HepG2 (cell line): ENCODE results near the gene PAK1. TPM values are rescaled to one million over a fixed set of nuclear protein-coding genes. Genes with fewer than 3 reads are reported as not detected.

Experiments
- ATAC-seq: fragments of 200-7000 bp; cut with Tn5 transposase; 3 replicates; pipeline ENCODE4 v1.9.1; 2020; ENCODE audit warnings: mild to moderate bottlenecking, moderate library complexity
- BruUV-seq: library from RNA; stranded (reverse); fragments of 400-500 nt; replicated peaks from 2 replicates; lab custom pipeline; 2021; lab: Mats Ljungman, UMichigan
- CTCF ChIA-PET: fragments of 300-600 bp; formaldehyde crosslinking; extraction: SDS; loops from one replicate; lab custom pipeline; 2021; ENCODE audit warnings: low total read pairs, inconsistent platforms, low intra/inter-chr PET ratio; lab: Yijun Ruan, JAX
- POLR2A ChIA-PET: fragments of 350-600 bp; sonication (Branson Sonifier 250); formaldehyde crosslinking; loops from one replicate; lab custom pipeline; 2020; ENCODE audit warnings: antibody characterized with exemption, inconsistent platforms; lab: Yijun Ruan, JAX
- DNase-seq: peaks from one replicate; pipeline ENCODE4 v3.0.0-alpha.2; 2015; ENCODE audit warnings: low spot score
- FAIRE-seq: peaks from 3 replicates; lab custom pipeline; 2011; peaks lifted over from hg19 to GRCh38; lab: Jason Lieb, UNC
- H2AFZ ChIP-seq: one replicate; pipeline ENCODE4 v1.6.1; 2011; ENCODE audit warnings: low read length, inconsistent platforms
- H3K27ac ChIP-seq: fragments of 300-600 bp; 3 replicates; pipeline ENCODE4 v1.8.0; 2011; ENCODE audit warnings: mixed run types, mild to moderate bottlenecking, mixed read lengths, low read length, inconsistent platforms; ENCODE audit not compliant: insufficient read depth; ENCODE audit errors: extremely low read length
- H3K27me3 ChIP-seq, 2 experiments: fragments of 200-600 bp in 1 of 2; 2 replicates in 1 of 2; 3 replicates in 1 of 2; pipeline versions ENCODE4 v1.6.0 to v1.8.0; 2011; ENCODE audit warnings: low read length in 2 of 2, mild to moderate bottlenecking in 2 of 2, moderate library complexity in 2 of 2, inconsistent platforms in 1 of 2; ENCODE audit not compliant: insufficient read depth in 2 of 2, control insufficient read depth in 1 of 2
- H3K36me3 ChIP-seq, 2 experiments: fragments of 200-600 bp in 1 of 2; replicated peaks in 1 of 2; 2 replicates in 1 of 2; 3 replicates in 1 of 2; pipeline versions ENCODE4 v1.5.1 to v1.8.0; 2011; ENCODE audit warnings: low read length in 2 of 2, inconsistent platforms in 1 of 2; ENCODE audit not compliant: insufficient read depth in 2 of 2, control insufficient read depth in 1 of 2
- H3K4me1 ChIP-seq: 2 replicates; pipeline ENCODE4 v1.5.1; 2012; ENCODE audit warnings: low read length, inconsistent platforms; ENCODE audit not compliant: insufficient read depth
- H3K4me2 ChIP-seq: 2 replicates; pipeline ENCODE4 v1.6.0; 2011; ENCODE audit warnings: low read depth, low read length, inconsistent platforms
- H3K4me3 ChIP-seq, 3 experiments: fragments of 200-600 bp in 1 of 3; sonication (generic), shearing (Covaris generic) in 1 of 3; replicated peaks in 1 of 3; 2 replicates each; pipeline ENCODE4 v1.5.1; 2011 to 2016; ENCODE audit warnings: low read length in 3 of 3, inconsistent platforms in 2 of 3, low read depth in 2 of 3, mild to moderate bottlenecking in 2 of 3, control low read depth in 1 of 3, mixed read lengths in 1 of 3; ENCODE audit not compliant: insufficient read depth in 1 of 3
- H3K79me2 ChIP-seq: one replicate; pipeline ENCODE4 v1.6.1; 2011; ENCODE audit warnings: low read length, inconsistent platforms; ENCODE audit not compliant: insufficient read depth
- H3K9ac ChIP-seq: 2 replicates; pipeline ENCODE4 v1.6.0; 2011; ENCODE audit warnings: mild to moderate bottlenecking, low read depth, low read length, inconsistent platforms; ENCODE audit not compliant: insufficient read depth
- H3K9me3 ChIP-seq: 2 replicates; pipeline ENCODE4 v1.5.1; 2012; ENCODE audit warnings: mild to moderate bottlenecking, low read length
- H4K20me1 ChIP-seq: 2 replicates; pipeline ENCODE4 v1.6.0; 2011; ENCODE audit warnings: inconsistent platforms, mild to moderate bottlenecking, low read length, moderate library complexity; ENCODE audit not compliant: insufficient read depth
- NAIF1 ChIP-seq: sonication (generic); formaldehyde crosslinking; IDR thresholded peaks from 2 replicates; pipeline ENCODE4 v1.5.0; 2020; ENCODE audit warnings: mild to moderate bottlenecking, missing genetic modification reagents, borderline replicate concordance
- XBP1 ChIP-seq: sonication (generic); formaldehyde crosslinking; IDR thresholded peaks from 2 replicates; pipeline ENCODE4 v1.5.0; 2020; ENCODE audit warnings: missing genetic modification reagents
- ZBTB1 ChIP-seq: sonication (generic); formaldehyde crosslinking; IDR thresholded peaks from 2 replicates; pipeline ENCODE4 v1.4.0; 2020; ENCODE audit warnings: missing genetic modification reagents, borderline replicate concordance
- ZBTB46 ChIP-seq: sonication (generic); formaldehyde crosslinking; IDR thresholded peaks from 2 replicates; pipeline ENCODE4 v1.4.0; 2020; ENCODE audit warnings: mild to moderate bottlenecking, missing genetic modification reagents, borderline replicate concordance
- ZFP62 ChIP-seq: sonication (generic); formaldehyde crosslinking; IDR thresholded peaks from 2 replicates; pipeline ENCODE4 v1.4.0; 2020; ENCODE audit warnings: missing genetic modification reagents
- WGBS: methylation state at CpG from one replicate; pipeline ENCODE4 v1.1.6; 2017; ENCODE audit warnings: low lambda C conversion rate; 5-methylcytosine and 5-hydroxymethylcytosine counted together
- in situ Hi-C: cut with HindIII; loops from 2 replicates; pipeline ENCODE4 v1.10.0; 2017; ENCODE audit warnings: low pct_unique_long_range_greater_than_20kb; ENCODE audit not compliant: extremely low pct_ligation_motif_present
- intact Hi-C: fragments of 100-400 bp; cut with micrococcal nuclease; formaldehyde crosslinking; loops from one replicate; pipeline ENCODE4 v1.10.0; 2022; ENCODE audit not compliant: unreplicated experiment
- polyA plus RNA-seq, 8 experiments: library from polyadenylated mRNA; depleted of rRNA in 3 of 8; stranded (reverse) in 7 of 8; unstranded in 1 of 8; fragments of >200 nt; fragmentation: Illumina TruSeq in 4 of 8; extraction: Trizol in 4 of 8; gene quantifications; 2 replicates each; pipeline versions ENCODE4 v1.2.1 to v1.2.3, GENCODE V29; 2011 to 2016; ENCODE audit warnings: low read depth in 4 of 8, missing spikeins in 1 of 8, mixed read lengths in 1 of 8; ENCODE audit not compliant: insufficient read depth in 1 of 8
- total RNA-seq, 5 experiments: library from RNA; depleted of rRNA; stranded (reverse); fragments of >200 nt; fragmentation: Illumina TruSeq; extraction: Trizol; gene quantifications; 2 replicates each; pipeline ENCODE4 v1.2.3, GENCODE V29; 2016; ENCODE audit warnings: low read depth in 1 of 5
- TF ChIP-seq, protein P1 (sequence below): sonication (generic); formaldehyde crosslinking; IDR thresholded peaks from one replicate; pipeline ENCODE4 v1.5.1; 2020; ENCODE audit warnings: mild to moderate bottlenecking, missing genetic modification reagents; ENCODE audit errors: not compliant biosample characterization

PAK1 gene
- total and polyA plus RNA-seq, 2 of the 13 experiments (the other 11 are each of a cell fraction or from before 2014, with no cell fraction given) = 1.5 to 4.3 TPM

DNA sequence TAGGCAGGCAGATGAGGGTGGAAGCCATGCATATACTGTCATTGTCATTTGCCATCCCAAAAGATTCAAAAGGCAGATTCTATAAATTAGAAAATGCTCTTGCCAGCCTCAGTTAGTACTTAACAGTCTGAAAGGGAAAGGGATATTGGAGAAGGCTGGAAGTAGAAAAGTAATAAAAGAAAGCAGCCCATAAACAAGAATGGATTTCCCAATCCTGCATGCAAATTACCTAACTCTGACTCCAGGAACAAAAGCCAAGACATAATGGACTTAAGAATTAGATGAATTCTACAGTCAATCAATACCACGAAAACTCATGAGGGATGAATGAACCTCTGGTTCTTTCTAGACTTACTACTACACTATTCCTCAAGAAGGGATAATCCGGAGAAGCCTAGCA is 5.9 kb downstream of the PAK1 start:
- DNase-seq = no peak
- H3K4me1 ChIP-seq = peaks cover 28% of the 10 kb centered on the region
- no peak for FAIRE-seq
- POLR2A ChIA-PET = no interaction called here
- no peaks in the 10 kb centered on the region for H3K36me3 ChIP-seq
- 38% methylated on average over 2 of the region's 2 CpGs for WGBS
- no peaks in the 10 kb centered on the region for H3K79me2 ChIP-seq
- CTCF ChIA-PET = no interaction called here
- no peak overlapping the region for H3K9ac ChIP-seq
- TF ChIP-seq ZFP62 (CRISPR knock-in tag) (no peak), NAIF1 (no peak), XBP1 (CRISPR knock-in tag) (no peak), ZBTB1 (CRISPR knock-in tag) (no peak), ZBTB46 (CRISPR knock-in tag) (no peak)
- TF ChIP-seq, protein P1, sequence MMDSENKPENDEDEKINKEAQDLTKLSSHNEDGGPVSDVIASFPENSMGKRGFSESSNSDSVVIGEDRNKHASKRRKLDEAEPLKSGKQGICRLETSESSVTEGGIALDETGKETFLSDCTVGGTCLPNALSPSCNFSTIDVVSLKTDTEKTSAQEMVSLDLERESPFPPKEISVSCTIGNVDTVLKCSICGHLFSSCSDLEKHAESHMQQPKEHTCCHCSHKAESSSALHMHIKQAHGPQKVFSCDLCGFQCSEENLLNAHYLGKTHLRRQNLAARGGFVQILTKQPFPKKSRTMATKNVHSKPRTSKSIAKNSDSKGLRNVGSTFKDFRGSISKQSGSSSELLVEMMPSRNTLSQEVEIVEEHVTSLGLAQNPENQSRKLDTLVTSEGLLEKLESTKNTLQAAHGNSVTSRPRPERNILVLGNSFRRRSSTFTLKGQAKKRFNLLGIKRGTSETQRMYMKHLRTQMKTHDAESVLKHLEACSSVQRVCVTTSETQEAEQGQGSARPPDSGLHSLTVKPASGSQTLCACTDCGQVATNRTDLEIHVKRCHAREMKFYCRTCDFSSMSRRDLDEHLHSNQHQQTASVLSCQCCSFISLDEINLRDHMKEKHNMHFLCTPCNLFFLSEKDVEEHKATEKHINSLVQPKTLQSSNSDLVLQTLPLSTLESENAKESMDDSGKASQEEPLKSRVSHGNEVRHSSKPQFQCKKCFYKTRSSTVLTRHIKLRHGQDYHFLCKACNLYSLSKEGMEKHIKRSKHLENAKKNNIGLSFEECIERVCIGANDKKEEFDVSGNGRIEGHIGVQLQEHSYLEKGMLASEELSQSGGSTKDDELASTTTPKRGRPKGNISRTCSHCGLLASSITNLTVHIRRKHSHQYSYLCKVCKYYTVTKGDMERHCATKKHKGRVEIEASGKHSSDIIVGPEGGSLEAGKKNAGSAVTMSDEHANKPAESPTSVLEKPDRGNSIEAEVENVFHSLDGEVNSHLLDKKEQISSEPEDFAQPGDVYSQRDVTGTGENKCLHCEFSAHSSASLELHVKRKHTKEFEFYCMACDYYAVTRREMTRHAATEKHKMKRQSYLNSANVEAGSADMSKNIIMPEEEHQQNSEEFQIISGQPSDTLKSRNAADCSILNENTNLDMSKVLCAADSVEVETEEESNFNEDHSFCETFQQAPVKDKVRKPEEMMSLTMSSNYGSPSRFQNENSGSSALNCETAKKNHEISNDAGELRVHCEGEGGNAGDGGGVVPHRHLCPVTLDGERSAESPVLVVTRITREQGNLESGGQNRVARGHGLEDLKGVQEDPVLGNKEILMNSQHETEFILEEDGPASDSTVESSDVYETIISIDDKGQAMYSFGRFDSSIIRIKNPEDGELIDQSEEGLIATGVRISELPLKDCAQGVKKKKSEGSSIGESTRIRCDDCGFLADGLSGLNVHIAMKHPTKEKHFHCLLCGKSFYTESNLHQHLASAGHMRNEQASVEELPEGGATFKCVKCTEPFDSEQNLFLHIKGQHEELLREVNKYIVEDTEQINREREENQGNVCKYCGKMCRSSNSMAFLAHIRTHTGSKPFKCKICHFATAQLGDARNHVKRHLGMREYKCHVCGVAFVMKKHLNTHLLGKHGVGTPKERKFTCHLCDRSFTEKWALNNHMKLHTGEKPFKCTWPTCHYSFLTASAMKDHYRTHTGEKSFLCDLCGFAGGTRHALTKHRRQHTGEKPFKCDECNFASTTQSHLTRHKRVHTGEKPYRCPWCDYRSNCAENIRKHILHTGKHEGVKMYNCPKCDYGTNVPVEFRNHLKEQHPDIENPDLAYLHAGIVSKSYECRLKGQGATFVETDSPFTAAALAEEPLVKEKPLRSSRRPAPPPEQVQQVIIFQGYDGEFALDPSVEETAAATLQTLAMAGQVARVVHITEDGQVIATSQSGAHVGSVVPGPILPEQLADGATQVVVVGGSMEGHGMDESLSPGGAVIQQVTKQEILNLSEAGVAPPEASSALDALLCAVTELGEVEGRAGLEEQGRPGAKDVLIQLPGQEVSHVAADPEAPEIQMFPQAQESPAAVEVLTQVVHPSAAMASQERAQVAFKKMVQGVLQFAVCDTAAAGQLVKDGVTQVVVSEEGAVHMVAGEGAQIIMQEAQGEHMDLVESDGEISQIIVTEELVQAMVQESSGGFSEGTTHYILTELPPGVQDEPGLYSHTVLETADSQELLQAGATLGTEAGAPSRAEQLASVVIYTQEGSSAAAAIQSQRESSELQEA (CRISPR knock-in tag) = no peak
- H3K9me3 ChIP-seq = no peaks in the 10 kb centered on the region
- peaks cover 1 to 16% of the 10 kb centered on the region in 2 experiments; a peak in 3 of 5 replicates for H3K27me3 ChIP-seq
- H2AFZ ChIP-seq = no peak overlapping the region
- intact Hi-C loops (no loop called here), in situ Hi-C loops (no loop called here)
- ATAC-seq = no peak
- BruUV-seq = no TSS peak
- H3K4me2 ChIP-seq = no peak overlapping the region
- no peaks in the 10 kb centered on the region for H4K20me1 ChIP-seq
- H3K27ac ChIP-seq = no peak overlapping the region
- no peak overlapping the region for H3K4me3 ChIP-seq
